DOHH2 (cell line): Measurements from ENCODE around the gene TMEM235.

Experiments used
- H3F3A ChIP-seq: fragments of 200-600 bp; sonication (generic), shearing (Covaris generic); 2 replicates; pipeline ENCODE4 v1.6.0; 2016; ENCODE audit warnings: antibody characterized with exemption, mild to moderate bottlenecking; ENCODE audit not compliant: control insufficient read depth, insufficient read depth
- H3K27ac ChIP-seq: fragments of 200-600 bp; sonication (generic); 2 replicates; pipeline ENCODE4 v1.5.1; 2014; ENCODE audit warnings: low read depth, mild to moderate bottlenecking, low read length, moderate library complexity
- H3K27me3 ChIP-seq: fragments of 200-600 bp; sonication (generic); 2 replicates; pipeline ENCODE4 v1.6.1; 2014; ENCODE audit warnings: mild to moderate bottlenecking, low read length, mixed read lengths; ENCODE audit not compliant: control insufficient read depth
- H3K36me3 ChIP-seq: fragments of 200-600 bp; sonication (generic); 2 replicates; pipeline ENCODE4 v1.6.1; 2014; ENCODE audit warnings: mild to moderate bottlenecking, low read length, moderate library complexity, mixed read lengths; ENCODE audit not compliant: control insufficient read depth
- H3K4me1 ChIP-seq: fragments of 200-600 bp; sonication (generic); 2 replicates; pipeline ENCODE4 v1.6.1; 2014; ENCODE audit warnings: mild to moderate bottlenecking, low read length, mixed read lengths; ENCODE audit not compliant: control insufficient read depth
- H3K4me2 ChIP-seq: fragments of 200-600 bp; sonication (generic); 2 replicates; pipeline ENCODE4 v1.6.0; 2014; ENCODE audit warnings: mild to moderate bottlenecking, low read length, moderate library complexity
- H3K4me3 ChIP-seq: fragments of 200-600 bp; sonication (generic); 2 replicates; pipeline ENCODE4 v1.5.1; 2014; ENCODE audit warnings: mild to moderate bottlenecking, low read length, mixed read lengths
- H3K79me2 ChIP-seq: fragments of 200-600 bp; sonication (generic); 2 replicates; pipeline ENCODE4 v1.6.1; 2014; ENCODE audit warnings: mild to moderate bottlenecking, low read length, mixed read lengths; ENCODE audit not compliant: control insufficient read depth
- H3K9me2 ChIP-seq: fragments of 200-600 bp; sonication (generic); replicated peaks from 2 replicates; pipeline ENCODE4 v1.6.1; 2014; ENCODE audit warnings: mild to moderate bottlenecking, low read length, mixed read lengths; ENCODE audit not compliant: control insufficient read depth
- H3K9me3 ChIP-seq: fragments of 200-600 bp; sonication (generic); 2 replicates; pipeline ENCODE4 v1.6.1; 2014; ENCODE audit warnings: antibody characterized with exemption, low read length, mixed read lengths; ENCODE audit not compliant: control insufficient read depth, insufficient read depth
- H4K20me1 ChIP-seq: fragments of 200-600 bp; sonication (generic); 2 replicates; pipeline ENCODE4 v1.6.0; 2014; ENCODE audit warnings: low read depth, mild to moderate bottlenecking, antibody characterized with exemption, low read length, moderate library complexity; ENCODE audit not compliant: control insufficient read depth, insufficient read depth
- EZH2phosphoT487 ChIP-seq: fragments of 200-600 bp; sonication (generic); IDR thresholded peaks from 2 replicates; pipeline ENCODE4 v1.6.1; 2017; ENCODE audit warnings: borderline replicate concordance, mild to moderate bottlenecking, antibody characterized with exemption, low read length, moderate library complexity, mixed read lengths
- TF ChIP-seq, protein P1 (sequence below): fragments of 200-600 bp; sonication (generic); IDR thresholded peaks from one replicate; pipeline ENCODE4 v1.5.1; 2014; ENCODE audit warnings: antibody characterized with exemption, mild to moderate bottlenecking, low read depth, low read length; ENCODE audit not compliant: poor library complexity, severe bottlenecking

Gene TMEM235

GRCh38 chr17:78200451-78200850 lies 31.0 kb upstream of the TMEM235 start:
- TF ChIP-seq, protein P1, sequence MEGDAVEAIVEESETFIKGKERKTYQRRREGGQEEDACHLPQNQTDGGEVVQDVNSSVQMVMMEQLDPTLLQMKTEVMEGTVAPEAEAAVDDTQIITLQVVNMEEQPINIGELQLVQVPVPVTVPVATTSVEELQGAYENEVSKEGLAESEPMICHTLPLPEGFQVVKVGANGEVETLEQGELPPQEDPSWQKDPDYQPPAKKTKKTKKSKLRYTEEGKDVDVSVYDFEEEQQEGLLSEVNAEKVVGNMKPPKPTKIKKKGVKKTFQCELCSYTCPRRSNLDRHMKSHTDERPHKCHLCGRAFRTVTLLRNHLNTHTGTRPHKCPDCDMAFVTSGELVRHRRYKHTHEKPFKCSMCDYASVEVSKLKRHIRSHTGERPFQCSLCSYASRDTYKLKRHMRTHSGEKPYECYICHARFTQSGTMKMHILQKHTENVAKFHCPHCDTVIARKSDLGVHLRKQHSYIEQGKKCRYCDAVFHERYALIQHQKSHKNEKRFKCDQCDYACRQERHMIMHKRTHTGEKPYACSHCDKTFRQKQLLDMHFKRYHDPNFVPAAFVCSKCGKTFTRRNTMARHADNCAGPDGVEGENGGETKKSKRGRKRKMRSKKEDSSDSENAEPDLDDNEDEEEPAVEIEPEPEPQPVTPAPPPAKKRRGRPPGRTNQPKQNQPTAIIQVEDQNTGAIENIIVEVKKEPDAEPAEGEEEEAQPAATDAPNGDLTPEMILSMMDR, result no peak
- TF ChIP-seq EZH2phosphoT487, result no peak
- H3F3A ChIP-seq, result peaks cover 7% of the 10 kb centered on the region

GRCh38 chr17:78202666-78203065 lies 28.8 kb upstream of the TMEM235 start:
- Histone ChIP-seq H3K36me3 (peaks cover 70% of the 10 kb centered on the region), H3K27ac (no peak overlapping the region), H3K4me2 (no peak overlapping the region), H3K9me3 (no peaks in the 10 kb centered on the region), H3K4me3 (no peak overlapping the region), H3K9me2 (no peaks in the 10 kb centered on the region), H3K4me1 (peaks cover 11% of the 10 kb centered on the region), H3F3A (peaks cover 15% of the 10 kb centered on the region), H3K79me2 (peaks cover 33% of the 10 kb centered on the region), H4K20me1 (no peaks in the 10 kb centered on the region), H3K27me3 (no peaks in the 10 kb centered on the region)
- no peak for TF ChIP-seq EZH2phosphoT487
- TF ChIP-seq, protein P1, result no peak

More at GRCh38 chr17:78200451-78200850, 31.0 kb upstream of the TMEM235 start:
- Histone ChIP-seq H3K79me2 (peaks cover 52% of the 10 kb centered on the region), H4K20me1 (peaks cover 9% of the 10 kb centered on the region; the same call in 1 of the 2 replicates), H3K36me3 (peaks cover 72% of the 10 kb centered on the region), H3K4me3 (no peak overlapping the region), H3K9me3 (no peaks in the 10 kb centered on the region), H3K27ac (no peak overlapping the region), H3K4me2 (no peak overlapping the region), H3K9me2 (no peaks in the 10 kb centered on the region), H3K4me1 (peaks cover 17% of the 10 kb centered on the region), H3K27me3 (no peaks in the 10 kb centered on the region)

GRCh38 chr17:78204387-78205123 lies 26.9 kb upstream of the TMEM235 start:
- Histone ChIP-seq H3K79me2 (peaks cover 14% of the 10 kb centered on the region), H3K9me2 (no peaks in the 10 kb centered on the region), H3K36me3 (peaks cover 56% of the 10 kb centered on the region), H3F3A (peaks cover 17% of the 10 kb centered on the region), H3K9me3 (no peaks in the 10 kb centered on the region), H3K4me3 (no peak overlapping the region), H3K27ac (no peak overlapping the region), H3K4me2 (no peak overlapping the region), H3K27me3 (no peaks in the 10 kb centered on the region), H4K20me1 (no peaks in the 10 kb centered on the region), H3K4me1 (no peaks in the 10 kb centered on the region)
- no peak for TF ChIP-seq EZH2phosphoT487
- TF ChIP-seq, protein P1, result no peak
